Measurements from ENCODE around the gene PRODH.
"Not testable (repeated sequence)": the region's sequence is repeated elsewhere in the genome, so short reads cannot be mapped to it uniquely, and the experiment has no call there.

PRODH gene, protein sequence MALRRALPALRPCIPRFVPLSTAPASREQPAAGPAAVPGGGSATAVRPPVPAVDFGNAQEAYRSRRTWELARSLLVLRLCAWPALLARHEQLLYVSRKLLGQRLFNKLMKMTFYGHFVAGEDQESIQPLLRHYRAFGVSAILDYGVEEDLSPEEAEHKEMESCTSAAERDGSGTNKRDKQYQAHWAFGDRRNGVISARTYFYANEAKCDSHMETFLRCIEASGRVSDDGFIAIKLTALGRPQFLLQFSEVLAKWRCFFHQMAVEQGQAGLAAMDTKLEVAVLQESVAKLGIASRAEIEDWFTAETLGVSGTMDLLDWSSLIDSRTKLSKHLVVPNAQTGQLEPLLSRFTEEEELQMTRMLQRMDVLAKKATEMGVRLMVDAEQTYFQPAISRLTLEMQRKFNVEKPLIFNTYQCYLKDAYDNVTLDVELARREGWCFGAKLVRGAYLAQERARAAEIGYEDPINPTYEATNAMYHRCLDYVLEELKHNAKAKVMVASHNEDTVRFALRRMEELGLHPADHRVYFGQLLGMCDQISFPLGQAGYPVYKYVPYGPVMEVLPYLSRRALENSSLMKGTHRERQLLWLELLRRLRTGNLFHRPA

DNA sequence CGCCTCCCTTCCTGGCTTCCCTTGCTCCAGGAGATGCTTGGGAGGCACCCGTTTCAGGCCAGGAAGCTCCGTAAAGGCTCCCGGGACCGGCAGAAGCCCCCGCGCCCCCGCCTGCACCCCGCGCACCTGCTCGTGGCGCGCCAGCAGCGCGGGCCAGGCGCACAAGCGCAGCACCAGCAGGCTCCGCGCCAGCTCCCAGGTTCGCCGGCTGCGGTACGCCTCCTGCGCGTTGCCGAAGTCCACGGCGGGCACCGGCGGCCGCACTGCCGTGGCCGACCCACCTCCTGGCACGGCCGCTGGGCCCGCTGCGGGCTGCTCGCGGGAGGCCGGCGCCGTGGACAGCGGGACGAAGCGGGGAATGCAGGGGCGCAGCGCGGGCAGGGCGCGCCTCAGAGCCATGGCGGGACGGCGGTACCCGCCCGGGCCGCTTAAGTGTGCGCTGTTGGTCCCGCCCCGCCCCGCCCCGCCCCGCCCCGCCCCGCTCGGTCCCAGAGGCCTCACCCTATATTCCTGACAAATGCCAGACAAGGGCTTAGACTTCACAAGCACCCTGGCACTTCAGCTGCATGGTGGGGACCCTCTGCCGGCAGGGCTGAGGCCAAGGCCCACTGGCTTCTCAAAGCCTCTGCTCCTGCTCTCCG, at the start of gene PRODH:
TSS of gene PRODH (minus strand) at position 405 of the 641 bp plus-strand sequence. CDS start at position 399, 6 bp downstream.
- DNase-seq (ENCODE audit: low read depth) = no peak

DNA sequence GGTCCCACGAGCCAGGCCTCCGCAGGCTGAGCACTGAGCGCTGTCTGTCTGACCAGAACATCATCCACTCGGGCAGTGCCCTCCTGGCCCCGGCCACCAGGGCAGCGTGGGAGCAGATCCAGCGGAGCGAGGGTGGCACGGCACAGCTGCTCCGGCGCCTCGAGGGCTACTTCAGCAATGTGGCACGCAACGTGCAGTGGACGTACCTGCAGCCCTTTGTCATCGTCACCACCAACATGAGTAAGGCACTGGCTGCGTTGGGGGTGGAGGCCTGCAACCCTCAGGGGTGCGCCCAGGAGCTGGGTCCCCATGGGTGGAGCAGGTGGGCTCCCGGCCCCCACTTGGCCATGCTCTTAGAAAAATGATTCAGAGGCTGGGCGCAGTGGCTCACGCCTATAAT, 49.7 kb upstream of the PRODH start:
- DNase-seq (ENCODE audit: low read depth) = no peak

DNA sequence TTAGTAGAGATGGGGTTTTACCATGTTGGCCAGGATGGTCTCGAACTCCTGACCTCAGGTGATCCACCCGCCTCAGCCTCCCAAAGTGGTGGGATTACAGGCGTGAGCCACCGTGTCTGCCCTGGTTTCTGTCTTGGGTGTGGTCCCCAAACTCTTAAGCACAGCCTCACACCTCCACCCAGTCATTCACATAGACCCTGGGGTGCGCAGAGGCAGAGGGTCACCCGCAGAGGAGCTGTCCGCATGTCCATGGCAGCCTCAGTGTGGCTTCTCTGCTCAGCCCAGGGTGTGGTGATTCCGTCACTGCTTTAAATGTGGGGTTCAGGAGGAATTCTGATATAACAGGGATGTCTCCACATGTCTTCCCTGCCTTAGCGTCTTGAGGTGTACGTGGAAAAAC, 48.5 kb upstream of the PRODH start:
- no peak for DNase-seq (ENCODE audit: low read depth)

DNA sequence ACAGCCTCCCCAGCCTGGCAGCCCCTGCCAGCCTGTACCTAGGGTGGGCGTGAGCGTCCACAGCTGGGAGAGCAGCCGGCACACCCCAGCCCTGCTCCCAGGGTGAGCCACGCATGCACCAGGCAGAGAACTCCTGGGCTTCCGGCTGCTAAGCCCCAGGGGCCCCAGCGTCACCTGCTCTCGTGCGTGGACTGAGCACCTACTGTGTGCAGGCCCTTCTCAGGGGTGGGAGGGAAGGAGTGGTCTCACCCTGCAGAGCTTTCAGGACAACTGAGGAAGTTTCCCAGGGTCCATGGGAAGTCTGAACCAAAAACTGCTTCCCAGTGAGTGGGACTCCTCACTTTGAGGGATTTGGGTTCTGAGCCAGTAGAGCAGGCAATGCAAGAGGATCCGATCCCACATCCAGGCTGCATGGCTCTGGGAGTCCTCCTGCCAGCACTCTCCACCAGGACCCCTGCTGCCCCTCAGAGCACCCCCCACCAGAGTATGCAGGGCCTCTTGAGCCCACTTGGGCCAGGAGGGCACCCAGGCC, 47.1 kb upstream of the PRODH start:
- no peak for DNase-seq (ENCODE audit: low read depth)

DNA sequence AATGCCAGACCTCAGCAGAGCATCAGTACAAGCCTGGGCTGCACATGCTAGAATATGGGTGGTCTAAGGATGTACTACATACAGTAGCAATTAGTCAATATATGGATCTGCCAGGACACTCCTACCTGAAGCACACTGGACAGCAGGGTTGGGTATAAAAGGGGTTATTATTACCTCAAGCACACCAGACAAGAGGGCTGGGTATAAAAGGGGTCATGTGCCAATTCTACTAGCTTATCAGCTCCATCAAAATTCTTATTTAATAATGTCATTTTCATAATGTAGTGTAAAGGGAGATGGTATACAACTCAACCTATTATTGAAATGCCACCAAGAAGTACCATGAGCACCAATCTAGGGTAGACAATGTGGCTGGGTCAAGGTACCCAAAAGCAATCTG, 44.7 kb upstream of the PRODH start:
- DNase-seq (ENCODE audit: low read depth) = no peak

DNA sequence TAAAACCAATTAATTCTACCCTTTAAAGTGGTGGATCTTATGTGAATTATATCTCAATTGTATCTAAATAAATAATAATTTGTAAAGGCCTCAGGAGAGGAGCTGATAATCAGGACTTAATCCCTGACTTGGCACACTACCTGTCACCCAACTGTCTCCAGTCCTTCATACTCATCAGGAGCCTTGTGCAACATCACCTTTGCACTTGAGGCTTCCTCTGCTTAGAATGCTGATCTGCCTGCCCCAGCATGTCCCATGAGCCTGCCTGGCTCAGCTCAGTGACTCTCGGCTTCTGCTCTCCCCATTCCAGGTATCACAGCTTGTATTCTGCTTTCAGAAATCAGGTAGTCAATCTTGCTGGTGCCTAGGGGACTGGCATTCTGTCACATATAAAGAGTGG, 43.9 kb upstream of the PRODH start:
- DNase-seq (ENCODE audit: low read depth) = no peak

DNA sequence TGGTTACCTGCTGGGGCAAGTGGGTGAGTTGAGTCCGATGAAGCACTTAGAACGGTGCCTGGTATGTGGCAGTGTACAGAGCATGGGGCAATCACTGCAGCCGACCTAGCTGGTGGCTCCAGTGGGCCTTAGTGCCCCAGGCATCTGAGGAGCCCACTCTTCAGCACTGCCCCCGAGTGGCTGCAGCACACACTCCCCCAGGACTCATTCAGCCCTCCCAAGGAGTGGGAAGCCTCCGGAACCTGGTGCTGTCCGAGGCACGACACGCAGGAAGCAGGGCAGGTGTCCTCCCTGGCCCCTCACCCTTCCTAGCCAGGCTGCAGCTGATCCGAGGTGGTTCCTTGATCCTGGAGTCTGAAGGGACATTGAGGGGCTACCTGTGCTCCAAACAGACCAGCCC, 42.4 kb upstream of the PRODH start:
- no peak for DNase-seq (ENCODE audit: low read depth)

DNA sequence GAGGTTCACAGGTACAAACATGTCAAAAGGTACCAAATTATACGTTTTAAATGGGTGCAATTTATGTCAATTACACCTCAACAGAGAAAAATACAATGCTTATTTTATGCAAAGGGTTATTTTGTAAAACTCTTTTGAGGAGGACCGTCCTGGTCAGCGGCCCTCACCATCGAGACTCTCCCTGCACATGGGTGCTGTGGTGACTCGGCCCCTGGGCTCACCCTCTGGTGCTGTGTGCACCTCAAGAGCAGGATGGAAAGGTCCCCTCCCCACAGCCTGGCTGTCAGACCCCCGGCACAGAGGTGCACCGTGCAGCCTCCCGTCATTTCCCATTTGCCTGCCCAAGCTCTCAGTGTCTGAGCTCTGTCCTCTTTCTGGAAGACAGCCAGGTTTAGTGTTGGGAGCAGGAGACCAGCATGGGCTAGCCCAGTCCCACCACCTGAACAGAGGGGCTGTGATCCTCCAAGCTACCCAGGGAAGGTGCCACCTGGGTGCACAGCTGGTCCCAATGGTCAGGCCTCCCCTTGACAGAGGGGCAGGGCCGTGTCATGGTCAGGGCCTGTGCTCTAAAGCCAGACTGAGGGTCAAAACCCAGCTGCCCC, 41.8 kb upstream of the PRODH start:
- no peak for DNase-seq (ENCODE audit: low read depth)

DNA sequence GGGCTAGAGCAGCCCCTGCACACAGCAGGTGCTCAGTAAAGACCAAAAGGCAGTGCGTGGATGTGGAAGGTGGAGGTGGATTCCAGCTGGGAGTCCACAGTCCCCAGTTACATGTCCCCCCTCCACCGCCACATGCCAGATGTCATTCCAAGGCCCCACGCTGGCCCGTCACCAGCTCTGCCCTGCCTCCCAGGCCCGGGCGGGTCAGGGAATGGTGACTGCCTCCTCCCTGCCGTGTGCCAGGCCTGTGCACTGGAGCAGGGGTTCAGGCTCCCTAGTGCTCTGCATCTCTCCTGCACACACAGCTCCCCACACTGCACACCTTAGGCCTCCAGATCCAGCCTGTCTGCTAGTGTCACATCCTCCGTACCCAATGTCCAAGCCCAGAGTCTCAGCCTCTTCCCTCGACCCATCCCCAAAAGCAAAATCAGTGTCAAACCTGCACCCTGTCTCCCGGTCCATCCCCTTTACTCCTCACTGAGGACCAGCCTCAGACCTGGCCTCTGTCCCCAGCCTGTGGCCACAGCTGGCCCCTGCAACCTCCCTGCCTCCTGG, 40.2 kb upstream of the PRODH start:
- no peak for DNase-seq (ENCODE audit: low read depth)

DNA sequence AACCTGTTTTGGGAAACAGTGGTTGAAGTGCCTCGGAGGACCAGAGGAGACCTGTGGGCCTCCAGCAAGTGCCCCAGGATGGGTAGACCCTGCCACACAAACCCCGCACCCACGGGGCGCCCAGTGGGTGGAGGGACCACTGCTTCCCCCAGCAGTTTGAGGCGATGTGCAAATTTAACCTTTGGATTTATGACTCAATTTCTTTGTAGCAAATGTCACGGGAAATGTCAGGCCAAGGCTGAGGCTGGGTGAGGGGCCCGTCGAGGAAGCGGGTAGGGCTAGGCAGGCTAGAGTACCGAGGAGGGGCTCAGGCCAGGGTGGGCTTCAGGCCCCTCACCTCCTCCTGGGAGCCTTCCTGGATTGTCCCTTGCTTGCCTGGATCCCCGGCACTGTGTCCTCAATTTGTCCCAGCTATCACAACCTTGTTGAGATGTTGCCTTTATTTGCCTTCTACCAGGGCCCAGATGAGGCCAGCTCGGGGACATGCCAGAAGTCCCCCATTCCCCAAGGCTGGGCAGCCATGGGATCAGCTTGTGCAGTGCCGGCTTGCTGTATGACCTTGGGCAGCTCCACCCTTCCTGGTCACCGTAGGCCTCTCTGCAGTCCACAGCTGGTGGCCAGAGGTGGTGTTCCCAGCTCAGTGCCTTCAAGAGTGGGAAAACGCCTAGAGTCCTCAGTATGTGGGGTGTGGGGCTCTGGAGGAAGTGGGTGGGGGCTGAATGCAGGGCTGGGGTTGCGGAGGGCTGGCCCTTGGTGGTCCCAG, 39.5 kb upstream of the PRODH start:
- DNase-seq (ENCODE audit: low read depth) = no peak

DNA sequence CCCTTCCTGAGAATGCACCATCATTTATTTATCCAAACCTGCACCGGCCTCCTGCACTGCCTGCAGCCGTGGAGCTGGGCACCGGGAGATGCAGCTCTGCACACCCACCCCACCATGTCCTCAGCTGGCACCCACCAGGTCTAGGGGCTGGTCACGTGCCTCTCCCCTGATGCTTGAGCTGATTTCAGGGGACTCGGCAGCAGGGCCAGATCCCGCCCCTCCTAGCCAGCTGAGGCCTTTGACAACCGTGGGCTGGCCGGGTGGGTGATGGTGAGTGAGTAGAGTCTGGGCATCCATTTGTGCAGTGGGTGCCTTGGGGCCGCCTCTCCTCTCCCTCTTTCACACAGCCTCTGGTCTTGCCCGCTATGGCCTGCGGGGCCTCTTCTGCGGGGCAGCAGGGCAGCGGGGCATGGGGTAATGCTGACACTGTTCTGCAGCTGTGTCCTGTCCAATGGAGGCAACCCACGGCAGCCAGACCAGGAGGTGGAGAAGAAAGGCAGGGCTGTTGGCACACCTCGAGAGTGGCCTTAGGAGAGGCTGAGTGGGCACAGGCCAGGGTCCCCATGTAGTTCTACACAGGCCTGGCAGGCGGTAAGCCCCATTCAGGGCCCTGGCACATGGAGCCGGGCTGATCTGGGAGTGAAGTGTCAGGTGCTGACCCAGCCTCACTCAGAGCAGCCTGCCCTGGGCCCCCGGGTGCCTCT, 38.5 kb upstream of the PRODH start:
- no peak for DNase-seq (ENCODE audit: low read depth)

DNA sequence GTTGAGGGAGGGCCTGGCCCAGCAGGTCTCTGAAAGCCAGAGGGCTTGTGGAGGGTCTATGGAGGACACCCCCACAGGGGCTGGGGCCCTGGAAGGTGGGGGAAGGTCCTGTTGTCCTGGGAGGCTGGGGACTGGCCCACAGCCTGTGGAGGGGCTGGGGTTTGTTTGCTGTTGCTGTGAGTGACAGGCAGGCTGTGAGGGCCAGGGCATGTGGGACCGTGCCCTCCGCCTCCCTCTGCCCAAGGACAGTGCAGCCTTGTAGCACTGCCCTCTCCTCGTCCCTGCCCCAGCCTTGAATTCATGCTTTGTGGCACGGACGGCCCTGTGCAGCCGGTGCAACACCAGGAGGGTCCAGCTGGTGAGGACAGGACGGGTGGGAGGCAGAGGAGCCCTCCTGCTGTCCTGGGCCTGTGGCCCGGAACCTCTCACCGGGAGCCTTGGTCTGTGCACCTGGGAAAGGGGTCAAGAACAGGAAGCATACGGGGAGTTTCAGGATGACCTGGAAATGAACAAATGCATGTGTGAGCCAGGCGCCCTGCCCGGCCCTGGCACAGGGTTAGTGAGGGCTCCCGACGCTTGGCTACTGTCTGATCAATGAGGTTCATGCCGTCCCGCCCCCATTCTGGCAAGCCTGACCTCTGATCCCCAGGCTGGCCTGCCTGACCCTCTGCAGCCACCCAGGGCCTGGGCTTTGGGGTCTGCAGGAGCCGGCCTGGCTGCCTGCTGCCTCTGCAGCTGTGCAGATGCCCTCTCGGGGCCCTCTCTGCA, 37.4 kb upstream of the PRODH start:
- DNase-seq (ENCODE audit: low read depth) = no peak

DNA sequence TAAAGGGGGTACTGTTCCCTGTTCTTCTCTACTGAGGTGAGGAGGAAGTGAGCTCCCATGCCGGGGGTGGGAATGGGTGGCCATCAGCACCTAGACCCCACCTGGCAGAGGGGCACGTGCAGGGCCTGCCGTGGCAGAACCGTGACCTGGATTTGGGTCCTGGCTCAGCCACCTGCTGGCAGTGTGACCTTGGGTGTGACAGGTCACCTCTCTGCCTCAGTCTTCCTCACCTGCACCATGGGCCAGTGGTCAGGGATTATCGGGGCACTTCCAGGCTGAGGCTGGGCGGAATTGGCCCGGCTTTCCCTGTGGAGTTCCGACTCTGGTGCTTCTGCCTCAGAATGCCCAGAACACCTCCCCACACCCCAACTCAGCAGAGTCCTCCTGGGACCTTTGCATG, 36.5 kb upstream of the PRODH start:
- not testable (repeated sequence) for DNase-seq (ENCODE audit: low read depth)

DNA sequence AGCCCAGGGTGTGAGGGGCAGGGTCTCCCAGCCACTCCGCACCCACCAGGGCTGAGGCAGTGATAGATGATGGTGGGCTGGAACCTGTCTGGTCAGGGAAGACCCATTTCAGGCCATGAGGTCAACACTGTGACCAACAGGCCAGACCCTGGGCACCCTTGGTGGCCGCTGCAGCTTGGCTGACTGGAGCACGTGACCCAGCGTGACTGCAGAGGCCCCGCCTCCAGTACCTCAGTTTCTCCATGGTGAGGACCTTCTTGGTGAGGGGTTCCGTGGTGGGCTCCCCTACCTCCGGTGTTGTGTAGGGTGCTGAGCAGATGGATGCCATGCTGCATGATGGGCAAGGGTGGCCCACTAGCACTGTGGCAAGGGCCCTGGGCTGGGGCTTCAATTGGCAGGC, 35.9 kb upstream of the PRODH start:
- DNase-seq (ENCODE audit: low read depth) = not testable (repeated sequence)

DNA sequence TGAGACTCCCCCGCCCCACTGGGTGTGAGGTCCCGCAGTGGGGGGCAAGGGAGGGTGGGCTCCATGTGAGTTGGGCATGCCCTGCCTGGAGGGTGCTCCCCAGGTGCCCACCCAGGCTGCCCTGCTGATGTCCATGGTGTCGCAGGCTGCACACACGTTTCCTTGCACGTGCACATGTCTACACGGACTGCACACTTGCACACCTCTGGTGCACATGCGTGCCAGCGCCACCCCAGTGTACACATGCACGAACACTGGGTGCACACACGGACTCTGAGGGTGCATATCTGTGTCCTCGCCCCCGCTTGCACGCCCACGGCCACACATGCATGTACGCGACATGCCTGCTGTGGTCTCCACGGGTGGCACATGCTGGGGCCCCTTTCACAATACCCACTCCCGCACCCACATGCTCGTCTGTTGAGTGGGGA, 35.2 kb upstream of the PRODH start:
- DNase-seq (ENCODE audit: low read depth) = no peak

DNA sequence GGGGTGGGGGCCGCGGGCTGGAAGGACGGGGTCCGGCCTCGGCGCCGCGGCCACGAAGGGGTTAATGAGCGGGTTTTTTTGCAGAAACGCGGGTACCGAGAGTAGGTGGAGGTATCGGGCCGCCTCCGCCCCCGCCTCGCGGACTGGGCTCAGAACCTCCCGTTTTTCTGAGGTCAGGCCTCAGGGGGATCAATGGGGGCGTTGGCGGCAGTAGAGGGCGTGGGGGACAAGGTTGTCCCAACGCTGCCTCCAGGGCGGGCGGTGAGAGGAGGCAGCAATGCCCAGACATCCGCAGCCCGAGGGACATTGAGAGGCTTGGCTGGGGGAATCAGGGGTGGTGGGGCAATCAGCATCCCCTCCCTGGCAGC, 34.8 kb upstream of the PRODH start:
- DNase-seq (ENCODE audit: low read depth) = no peak

DNA sequence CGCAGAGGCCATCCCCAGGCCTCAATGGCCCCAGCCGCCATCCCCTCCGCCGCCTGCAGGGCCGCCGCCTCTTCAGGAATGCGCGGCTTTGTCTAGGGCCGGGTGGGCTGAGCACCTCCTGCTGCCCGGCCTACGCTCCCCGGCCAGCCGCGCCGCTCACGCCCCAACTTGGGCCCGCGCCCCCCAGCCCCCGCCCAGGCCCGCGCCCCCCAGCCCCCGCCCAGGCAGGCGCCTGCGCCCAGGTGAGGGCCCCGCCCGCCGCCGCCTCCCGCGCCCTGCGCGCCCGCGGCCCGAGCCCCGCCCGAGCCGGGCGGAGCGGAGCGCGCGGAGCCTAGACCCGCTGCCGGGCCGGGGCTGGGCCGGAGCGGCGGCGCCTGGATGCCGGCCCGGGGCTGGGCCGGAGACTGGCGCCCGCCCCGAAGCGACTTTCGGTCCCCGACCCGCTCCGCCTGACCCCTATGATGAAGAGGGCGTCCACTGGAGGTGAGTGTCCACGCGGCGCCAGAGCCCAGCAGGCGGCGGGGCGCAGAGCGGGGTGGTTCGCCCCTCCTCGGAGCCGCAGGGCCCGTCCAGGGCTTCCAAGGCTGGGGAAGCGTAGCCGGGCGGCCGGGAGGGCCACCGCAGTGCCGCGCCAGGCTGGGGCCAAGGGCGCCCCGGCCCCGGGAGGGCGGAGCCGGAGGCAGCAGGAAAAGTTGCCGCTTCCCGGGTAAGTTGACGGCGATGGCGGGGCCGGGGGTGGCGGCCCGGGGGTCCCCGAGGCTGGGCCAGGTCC, 34.3 kb upstream of the PRODH start:
- DNase-seq (ENCODE audit: low read depth) = no peak

DNA sequence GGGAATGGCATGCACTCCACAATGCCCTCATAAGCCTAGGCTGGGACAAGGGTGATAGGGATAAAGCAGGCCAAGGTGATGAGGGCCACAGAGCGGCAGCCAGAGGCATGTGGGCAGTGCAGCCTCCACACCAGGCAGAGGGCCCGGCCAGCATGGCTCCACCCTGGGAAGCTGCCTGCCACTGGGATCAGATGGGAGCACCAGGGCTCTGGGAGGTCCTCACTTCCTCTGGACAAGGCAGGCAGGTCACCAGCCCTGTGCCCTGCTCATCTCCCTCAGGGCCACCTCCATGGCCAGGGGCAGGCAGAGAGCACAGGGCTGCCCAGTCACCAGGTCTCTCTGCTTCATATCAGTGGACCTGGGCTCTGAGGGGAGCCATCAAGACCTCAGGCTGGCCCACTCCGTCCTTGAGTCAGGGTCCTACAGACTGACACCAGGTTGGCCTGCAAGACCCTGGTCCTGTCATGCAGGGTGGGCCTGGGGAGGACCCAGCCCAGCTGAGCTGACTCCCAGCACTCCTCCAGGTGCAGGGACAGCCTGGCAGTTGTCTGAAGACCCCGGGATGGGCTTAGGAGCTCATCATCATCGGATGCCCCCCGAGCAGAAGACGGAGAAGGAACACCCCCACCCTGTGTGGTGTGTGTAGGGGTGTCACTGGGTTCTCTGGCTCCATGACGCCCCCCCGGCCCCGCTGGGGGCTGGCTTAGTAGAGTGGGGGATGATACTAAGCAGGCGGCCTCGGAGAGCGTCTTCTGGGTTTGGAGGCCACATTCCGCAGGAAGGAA, 33.3 kb upstream of the PRODH start:
- not testable (repeated sequence) for DNase-seq (ENCODE audit: low read depth)
